ENCODE measurements around the gene SLC16A9. TPM values are rescaled to one million over a fixed set of nuclear protein-coding genes. Genes with fewer than 3 reads are reported as not detected.
A peak's percentile ranks its signal among the peaks of the same experiment; 100 is the strongest.

The SLC16A9 gene
- total RNA-seq, 2 donors from 2014 or later = 15.6 to 24.3 TPM

GRCh38 chr10:59628965-59629364, 80.7 kb downstream of the SLC16A9 start:
- no peak for TF ChIP-seq CTCF (IDR thresholded peaks at IDR 0.05)
- no peaks in the 10 kb centered on the region for H3K27me3 ChIP-seq
- H3K27ac ChIP-seq = no peak overlapping the region
- H3K36me3 ChIP-seq = no peaks in the 10 kb centered on the region
- H3K4me3 ChIP-seq = no peak overlapping the region
- H3K9me3 ChIP-seq = no peaks in the 10 kb centered on the region
- peaks cover 4% of the 10 kb centered on the region for H3K4me1 ChIP-seq
- no peak overlapping the region for H3K9ac ChIP-seq (ENCODE audit: low read depth in 2 of 2, low read length in 2 of 2)
- intact Hi-C loops (cut with DNase I) = loop anchor here (5.0 kb wide), 2 partner anchors 178 to 403 kb away; no protein-coding TSS in a partner anchor
- no peak for DNase-seq

GRCh38 chr10:59628456-59628855, 81.2 kb downstream of the SLC16A9 start:
- Histone ChIP-seq H3K9me3 (no peaks in the 10 kb centered on the region), H3K27me3 (no peaks in the 10 kb centered on the region), H3K4me1 (peaks cover 4% of the 10 kb centered on the region), H3K36me3 (no peaks in the 10 kb centered on the region), H3K4me3 (no peak overlapping the region), H3K9ac (ENCODE audit: low read depth in 2 of 2, low read length in 2 of 2) (no peak overlapping the region), H3K27ac (no peak overlapping the region)
- intact Hi-C loops (cut with DNase I) = loop anchor here (5.0 kb wide), 2 partner anchors 179 to 404 kb away; no protein-coding TSS in a partner anchor
- no peak for TF ChIP-seq CTCF (IDR thresholded peaks at IDR 0.05)
- no peak for DNase-seq

DNA sequence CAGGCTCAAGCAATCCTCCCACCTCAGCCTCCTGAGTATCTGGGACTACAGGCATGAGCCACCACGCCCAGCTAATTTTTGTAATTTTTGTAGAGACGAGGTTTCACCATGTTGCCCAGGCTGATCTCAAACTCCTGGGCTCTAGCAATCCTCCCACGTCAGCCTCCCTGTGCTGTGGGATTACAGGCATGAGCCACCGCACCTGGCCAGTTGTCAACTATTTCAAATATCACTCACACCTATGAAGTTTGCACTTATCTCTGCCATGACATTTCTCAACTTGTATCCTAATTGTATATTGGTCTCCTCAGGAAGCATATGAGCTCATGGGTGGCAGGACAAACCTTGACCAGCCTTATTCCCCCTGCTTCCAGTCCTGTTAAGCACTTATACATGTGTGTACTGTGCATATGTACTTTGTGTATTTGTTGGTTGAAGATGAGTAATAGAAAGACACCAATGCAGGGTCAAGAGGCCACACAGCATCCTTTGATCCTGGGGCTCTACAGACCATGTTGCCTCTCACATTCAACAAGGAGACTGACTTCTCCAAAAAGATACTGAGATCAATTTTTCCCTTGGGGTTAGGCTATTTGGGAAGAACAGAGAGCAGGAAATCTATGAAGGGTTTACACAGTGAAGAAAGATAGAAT, 82.2 kb downstream of the SLC16A9 start:
- no peak overlapping the region for H3K4me3 ChIP-seq
- DNase-seq = no peak
- no peaks in the 10 kb centered on the region for H3K27me3 ChIP-seq
- intact Hi-C loops (cut with DNase I) = loop anchor here (5.0 kb wide), 2 partner anchors 180 to 405 kb away; no protein-coding TSS in a partner anchor
- no peaks in the 10 kb centered on the region for H3K9me3 ChIP-seq
- no peak for TF ChIP-seq CTCF (IDR thresholded peaks at IDR 0.05)
- H3K4me1 ChIP-seq = peaks cover 4% of the 10 kb centered on the region
- no peak overlapping the region for H3K9ac ChIP-seq (ENCODE audit: low read depth in 2 of 2, low read length in 2 of 2)
- no peaks in the 10 kb centered on the region for H3K36me3 ChIP-seq
- no peak overlapping the region for H3K27ac ChIP-seq

DNA sequence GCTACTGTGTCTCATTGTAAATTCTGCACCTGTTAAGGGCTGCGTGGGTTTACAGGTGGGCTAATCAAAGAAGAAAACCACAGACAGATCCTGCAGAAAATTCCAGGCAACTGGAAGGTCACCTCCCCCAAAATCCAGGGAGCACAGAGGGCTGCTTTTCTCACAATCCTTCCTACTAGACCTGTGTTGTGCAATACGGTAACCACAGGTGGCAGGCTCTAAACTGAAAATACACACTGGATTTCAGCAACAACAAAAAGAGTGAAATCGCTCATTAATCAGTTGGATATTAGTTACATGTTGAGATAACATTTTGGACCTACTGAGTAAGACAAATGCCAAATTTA, 83.2 kb downstream of the SLC16A9 start:
- H3K36me3 ChIP-seq = no peaks in the 10 kb centered on the region
- H3K9ac ChIP-seq (ENCODE audit: low read depth in 2 of 2, low read length in 2 of 2) = no peak overlapping the region
- H3K4me3 ChIP-seq = no peak overlapping the region
- H3K9me3 ChIP-seq = no peaks in the 10 kb centered on the region
- no peaks in the 10 kb centered on the region for H3K27me3 ChIP-seq
- intact Hi-C loops (cut with DNase I) = loop anchor here (5.0 kb wide), 2 partner anchors 181 to 406 kb away; no protein-coding TSS in a partner anchor
- DNase-seq = no peak
- no peak for TF ChIP-seq CTCF (IDR thresholded peaks at IDR 0.05)
- H3K27ac ChIP-seq = no peak overlapping the region
- peaks cover 4% of the 10 kb centered on the region for H3K4me1 ChIP-seq

GRCh38 chr10:59625721-59626522, 83.7 kb downstream of the SLC16A9 start:
- H3K9me3 ChIP-seq = no peaks in the 10 kb centered on the region
- H3K27me3 ChIP-seq = no peaks in the 10 kb centered on the region
- peak; percentile 37 for DNase-seq
- H3K36me3 ChIP-seq = no peaks in the 10 kb centered on the region
- no peak overlapping the region for H3K27ac ChIP-seq
- H3K4me3 ChIP-seq = no peak overlapping the region
- no peak overlapping the region for H3K9ac ChIP-seq (ENCODE audit: low read depth in 2 of 2, low read length in 2 of 2)
- TF ChIP-seq CTCF (IDR thresholded peaks at IDR 0.05) = peak; percentile 68
- intact Hi-C loops (cut with DNase I) = loop anchor here (5.0 kb wide), 2 partner anchors 181 to 406 kb away; no protein-coding TSS in a partner anchor
- H3K4me1 ChIP-seq = peaks cover 4% of the 10 kb centered on the region

Measured in colonic mucosa (tissue), 4 donors.